ENCODE data around the gene OR10H3. TPM values are rescaled to one million over a fixed set of nuclear protein-coding genes. Genes with fewer than 3 reads are reported as not detected.
"Not testable (repeated sequence)": the region's sequence is repeated elsewhere in the genome, so short reads cannot be mapped to it uniquely, and the experiment has no call there.

Gene OR10H3
- total RNA-seq, 2 donors from 2014 or later: not detected

DNA sequence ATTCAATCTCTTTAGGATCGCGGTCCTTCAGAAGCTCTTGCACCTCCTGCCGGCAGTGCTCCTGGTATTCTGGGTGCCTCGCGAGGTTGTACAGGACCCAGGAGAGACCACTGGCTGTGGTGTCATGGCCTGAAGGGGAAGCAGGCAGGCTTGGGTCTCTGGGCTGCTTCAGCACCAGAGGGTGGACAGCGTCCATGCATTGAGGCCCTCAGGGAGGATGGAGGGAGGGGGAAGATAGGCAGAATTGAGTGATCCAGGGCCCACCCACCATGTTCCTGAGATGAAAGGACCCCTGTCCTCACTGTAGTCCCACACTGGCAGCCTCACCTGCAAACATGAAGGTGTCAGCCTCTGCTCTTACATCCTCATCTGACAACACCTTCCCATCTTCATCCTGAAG is 31.8 kb downstream of the OR10H3 start:
- ATAC-seq (no peak), DNase-seq (ENCODE audit: low spot score in 2 of 2) (no peak)
- H3K36me3 Mint-ChIP-seq: peaks cover 0 to 5% of the 10 kb centered on the region in 2 donors
- H3K9me3 Mint-ChIP-seq: no peaks in the 10 kb centered on the region
- H3K27ac Mint-ChIP-seq: peak overlapping the region in 1 of 2 donors; percentile 38

DNA sequence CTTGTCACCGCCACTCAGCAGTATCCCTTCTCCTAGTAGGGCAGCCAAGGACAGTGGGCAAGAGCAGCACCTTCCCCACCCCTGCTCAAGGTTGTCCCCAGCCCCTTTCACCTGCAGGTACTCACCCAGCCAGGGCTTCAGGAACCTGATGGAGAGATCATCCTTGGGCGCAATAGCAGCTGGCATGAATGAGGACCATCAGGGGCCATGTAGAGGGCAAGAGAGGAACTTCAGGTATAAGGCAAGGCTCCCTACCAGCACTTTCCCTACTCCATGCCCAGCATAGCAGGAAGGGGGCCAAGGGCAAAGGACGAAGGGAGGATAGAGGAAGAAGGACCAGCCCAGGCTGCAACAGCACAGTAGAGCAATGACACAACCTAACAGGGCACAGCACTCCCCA is 36.4 kb downstream of the OR10H3 start:
- H3K27ac Mint-ChIP-seq; DNase-seq (ENCODE audit: low spot score in 2 of 2); ATAC-seq; H3K36me3 Mint-ChIP-seq; H3K9me3 Mint-ChIP-seq: not testable (repeated sequence)

DNA sequence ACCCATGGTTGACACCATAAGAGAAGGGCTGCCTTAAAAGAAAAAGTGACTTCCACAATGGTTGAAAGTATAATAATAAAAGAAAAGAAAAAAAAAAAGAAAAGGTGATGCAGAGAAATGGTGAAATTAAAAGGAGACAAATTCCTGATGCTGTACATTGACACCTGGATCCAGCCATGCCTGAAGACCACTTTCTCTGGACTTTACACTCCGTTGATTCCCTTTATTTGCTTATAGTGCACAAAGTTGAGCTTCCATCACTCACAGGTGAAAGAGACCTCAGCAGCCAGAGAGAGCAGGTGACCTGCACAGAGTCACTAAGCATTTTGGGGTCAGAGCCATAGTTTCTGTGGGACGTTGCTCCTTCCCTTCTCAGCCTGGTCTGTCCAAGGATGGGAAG is 37.5 kb downstream of the OR10H3 start:
- no peak for ATAC-seq
- peaks cover 0 to 5% of the 10 kb centered on the region in 2 donors for H3K36me3 Mint-ChIP-seq
- no peaks in the 10 kb centered on the region for H3K9me3 Mint-ChIP-seq
- no peak overlapping the region for H3K27ac Mint-ChIP-seq
- DNase-seq (ENCODE audit: low spot score in 2 of 2): no peak

DNA sequence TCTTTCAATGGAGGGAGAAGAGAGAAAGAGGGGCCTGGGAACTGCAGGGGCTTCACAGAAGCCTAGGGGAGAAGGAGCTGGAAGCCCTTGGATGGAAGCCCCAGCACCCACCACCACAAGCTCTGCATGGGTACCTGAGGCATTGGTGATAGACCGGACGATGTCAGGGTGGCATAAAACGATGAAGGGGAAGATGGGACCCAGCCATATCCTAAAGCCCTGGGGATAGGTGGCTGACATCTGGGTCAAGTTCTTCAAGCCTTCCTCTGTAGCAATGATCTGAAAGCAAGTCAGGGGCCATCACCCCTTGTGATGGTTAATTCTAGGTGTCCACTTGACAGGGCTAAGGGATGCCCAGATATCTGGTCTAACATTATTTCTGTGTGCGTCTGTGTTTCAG is 38.5 kb downstream of the OR10H3 start:
- peaks cover 0 to 5% of the 10 kb centered on the region in 2 donors for H3K36me3 Mint-ChIP-seq
- DNase-seq (ENCODE audit: low spot score in 2 of 2): no peak
- no peak for ATAC-seq
- no peaks in the 10 kb centered on the region for H3K9me3 Mint-ChIP-seq
- no peak overlapping the region for H3K27ac Mint-ChIP-seq

DNA sequence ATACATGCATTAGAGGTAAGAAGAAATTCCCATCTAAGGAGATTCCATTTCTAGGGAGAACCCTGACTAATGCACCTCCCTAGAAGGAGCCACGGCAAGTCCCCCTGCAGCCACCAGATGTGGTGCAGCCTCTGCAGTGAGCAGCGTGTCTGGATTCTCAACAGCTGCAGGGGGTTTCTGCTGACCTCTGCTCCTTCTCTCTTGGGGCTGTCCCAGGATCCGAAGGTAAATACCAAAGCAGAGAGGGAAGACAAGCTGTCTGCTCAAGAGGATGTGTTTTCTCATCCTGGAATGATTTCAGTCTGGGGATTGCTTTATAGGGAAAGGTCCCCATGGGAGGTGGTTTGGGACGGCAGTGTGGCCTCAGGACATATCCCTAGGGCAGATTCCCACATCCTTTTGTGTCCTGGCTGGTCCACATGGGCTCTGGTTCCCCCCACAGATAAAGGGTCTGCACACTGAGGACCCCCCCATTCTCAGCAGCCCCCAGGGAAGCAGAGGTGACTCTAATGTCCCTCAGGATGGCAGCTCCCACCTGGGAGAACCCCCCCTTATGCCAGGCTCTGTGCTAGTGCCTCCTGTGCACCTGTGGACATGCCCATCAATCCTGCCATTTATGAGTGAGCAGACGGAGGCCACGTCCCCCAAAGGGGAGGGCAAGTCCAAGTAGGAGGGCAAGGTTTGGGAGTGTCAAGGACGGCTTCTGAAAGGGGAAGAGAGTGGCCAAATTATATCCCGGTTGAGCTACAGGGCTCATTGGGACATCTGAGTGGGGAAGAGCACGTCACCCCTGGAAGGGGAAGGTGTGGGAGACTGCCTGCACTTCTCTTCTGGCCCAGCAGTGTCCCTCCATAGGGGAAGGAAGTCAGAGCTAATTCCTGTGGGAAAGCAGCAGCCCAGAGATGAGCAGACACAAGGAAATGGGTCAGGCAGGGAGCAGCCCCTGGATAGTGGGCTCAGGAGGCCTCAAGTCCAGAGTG is 39.5 kb downstream of the OR10H3 start:
- DNase-seq (ENCODE audit: low spot score in 2 of 2) (no peak), ATAC-seq (no peak)
- Mint-ChIP-seq H3K9me3 (no peaks in the 10 kb centered on the region), H3K36me3 (peaks cover 0 to 5% of the 10 kb centered on the region in 2 donors), H3K27ac (no peak overlapping the region)

DNA sequence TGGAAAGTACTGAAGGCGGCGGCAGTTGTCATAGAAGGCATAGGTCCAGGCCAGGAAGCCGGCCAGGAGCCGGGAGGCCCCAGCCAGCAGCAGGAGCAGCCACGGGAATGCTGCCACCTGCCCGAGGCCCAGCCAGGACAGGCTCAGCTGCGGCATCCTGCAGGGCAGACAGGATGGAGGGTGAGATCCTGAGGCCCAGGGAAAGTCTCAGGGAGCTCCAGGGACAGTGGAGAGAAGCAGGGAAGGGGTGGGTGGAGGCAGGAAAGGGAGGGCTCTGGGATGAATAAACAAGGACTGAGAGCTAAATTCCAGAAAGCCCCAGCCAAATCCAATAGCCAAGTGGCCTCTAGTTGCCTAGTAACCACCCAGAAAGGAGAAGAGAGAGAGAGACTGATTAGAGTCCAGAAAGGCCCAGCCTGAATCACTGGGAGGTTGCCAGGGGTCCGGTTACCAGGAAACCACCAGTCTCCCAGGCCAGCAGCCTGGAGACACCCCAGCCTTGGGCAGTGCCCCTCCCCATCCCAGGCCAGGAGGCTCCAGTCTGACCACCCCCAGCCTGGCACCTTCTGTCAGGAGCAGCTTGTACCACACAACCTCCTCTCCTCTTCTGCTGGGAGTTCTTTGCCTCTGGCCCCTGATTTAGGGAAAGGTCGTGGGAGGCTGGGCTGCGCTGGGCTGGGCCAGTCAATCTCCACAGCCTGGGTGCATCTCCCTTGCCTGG is 42.1 kb downstream of the OR10H3 start:
- H3K9me3 Mint-ChIP-seq: no peaks in the 10 kb centered on the region
- ATAC-seq: no peak
- DNase-seq (ENCODE audit: low spot score in 2 of 2): no peak
- H3K36me3 Mint-ChIP-seq: no peaks in the 10 kb centered on the region
- no peak overlapping the region for H3K27ac Mint-ChIP-seq

DNA sequence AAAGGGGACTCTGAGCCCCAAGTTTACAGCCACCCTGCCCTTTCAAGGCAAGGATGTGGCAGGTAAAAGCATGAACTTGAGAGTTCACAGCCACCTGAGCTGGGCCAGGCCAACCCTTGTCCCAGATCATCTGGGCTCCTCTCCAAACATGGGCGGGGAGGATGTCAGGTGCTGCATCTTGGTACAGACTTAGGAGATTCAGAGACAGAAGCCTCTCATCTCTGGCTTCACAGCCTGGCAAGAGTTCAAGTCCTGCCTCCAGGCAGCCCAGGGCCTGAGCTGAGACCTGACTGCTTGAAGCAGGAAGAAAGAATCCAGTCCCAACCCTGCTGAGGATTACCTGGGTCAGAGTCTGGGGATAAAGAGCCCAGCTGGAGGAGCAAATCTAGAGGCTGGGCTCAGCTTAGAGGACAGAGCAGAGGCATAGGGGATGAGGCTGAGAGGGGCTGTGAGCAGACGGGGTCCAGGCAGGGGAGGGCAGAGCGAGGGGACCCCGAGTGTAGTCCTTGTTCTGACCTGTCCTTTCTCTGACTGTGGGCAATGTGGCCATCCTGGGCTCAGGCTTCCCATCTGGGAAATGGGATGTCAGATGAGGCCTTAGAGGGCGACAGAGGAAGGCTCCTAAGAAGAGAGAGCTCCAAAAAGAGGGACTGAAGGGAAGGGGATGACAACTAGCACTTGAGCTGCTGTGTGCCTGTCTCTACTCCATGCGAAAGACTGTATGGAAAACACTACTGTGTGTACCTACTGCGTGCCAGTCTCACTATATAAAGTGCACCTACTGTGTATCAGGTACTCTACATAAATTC is 43.0 kb downstream of the OR10H3 start:
- Mint-ChIP-seq H3K9me3 (no peaks in the 10 kb centered on the region), H3K36me3 (no peaks in the 10 kb centered on the region), H3K27ac (no peak overlapping the region)
- DNase-seq (ENCODE audit: low spot score in 2 of 2) (no peak), ATAC-seq (no peak)

DNA sequence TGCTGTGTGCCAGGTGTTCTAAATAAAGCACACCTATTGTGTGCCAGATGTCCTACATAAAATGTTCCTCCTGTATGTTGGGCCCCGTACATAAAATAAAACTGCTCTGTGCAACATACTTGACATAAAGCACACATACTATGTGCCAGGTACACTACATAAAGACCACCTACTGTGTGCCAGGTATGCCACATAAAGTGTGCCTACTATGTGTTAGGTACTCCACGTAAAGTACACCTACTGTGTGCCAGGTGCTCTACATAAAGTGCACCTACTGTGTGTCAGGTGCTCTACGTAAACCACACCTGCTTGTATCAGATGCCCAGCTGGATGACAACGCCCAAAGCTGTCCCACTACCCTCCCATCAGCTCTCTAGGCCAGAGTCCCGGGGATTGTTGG is 43.9 kb downstream of the OR10H3 start:
- Mint-ChIP-seq H3K9me3 (no peaks in the 10 kb centered on the region), H3K27ac (no peak overlapping the region), H3K36me3 (no peaks in the 10 kb centered on the region)
- DNase-seq (ENCODE audit: low spot score in 2 of 2) (no peak), ATAC-seq (no peak)

DNA sequence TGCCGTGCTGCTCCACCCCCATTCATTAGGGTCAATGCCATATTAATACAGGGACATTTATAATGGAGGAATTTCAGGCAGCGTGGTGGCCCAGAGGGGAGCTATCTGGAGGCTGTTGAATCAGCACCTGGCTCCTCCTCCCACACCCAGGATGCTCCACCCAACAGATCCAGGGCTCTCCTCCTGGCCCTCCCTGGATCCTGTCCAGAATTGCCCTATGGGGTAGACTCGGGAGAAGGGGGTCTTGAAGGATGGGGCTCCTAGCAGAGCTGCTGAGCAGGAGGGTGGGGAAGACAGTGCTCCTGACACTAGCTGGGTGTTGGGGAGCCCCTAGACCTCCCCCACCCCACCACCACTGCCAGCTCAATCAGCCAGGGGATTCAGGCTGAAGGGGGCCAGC is 44.4 kb downstream of the OR10H3 start:
- no peak for ATAC-seq
- Mint-ChIP-seq H3K9me3 (no peaks in the 10 kb centered on the region), H3K36me3 (no peaks in the 10 kb centered on the region), H3K27ac (no peak overlapping the region)
- DNase-seq (ENCODE audit: low spot score in 2 of 2): no peak

DNA sequence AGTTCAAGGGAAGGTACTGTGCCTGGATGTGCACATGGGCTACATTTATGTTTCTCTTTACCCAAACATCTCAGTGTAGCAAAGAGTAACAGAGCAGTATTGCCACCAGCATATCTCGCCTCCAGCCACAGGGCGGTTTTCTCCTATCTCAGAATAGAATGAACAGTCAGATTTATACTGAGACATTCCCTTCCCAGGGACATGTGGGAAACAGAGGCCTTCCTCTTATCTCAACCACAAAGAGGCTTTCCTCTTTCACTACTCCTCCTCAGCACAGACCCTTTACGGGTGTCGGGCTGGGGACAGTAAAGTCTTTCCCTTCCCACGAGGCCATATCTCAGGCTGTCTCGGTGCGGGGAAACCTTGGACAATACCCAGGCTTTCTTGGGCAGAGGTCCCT is 45.1 kb downstream of the OR10H3 start:
- H3K9me3 Mint-ChIP-seq; DNase-seq (ENCODE audit: low spot score in 2 of 2); ATAC-seq; H3K36me3 Mint-ChIP-seq; H3K27ac Mint-ChIP-seq: not testable (repeated sequence)

DNA sequence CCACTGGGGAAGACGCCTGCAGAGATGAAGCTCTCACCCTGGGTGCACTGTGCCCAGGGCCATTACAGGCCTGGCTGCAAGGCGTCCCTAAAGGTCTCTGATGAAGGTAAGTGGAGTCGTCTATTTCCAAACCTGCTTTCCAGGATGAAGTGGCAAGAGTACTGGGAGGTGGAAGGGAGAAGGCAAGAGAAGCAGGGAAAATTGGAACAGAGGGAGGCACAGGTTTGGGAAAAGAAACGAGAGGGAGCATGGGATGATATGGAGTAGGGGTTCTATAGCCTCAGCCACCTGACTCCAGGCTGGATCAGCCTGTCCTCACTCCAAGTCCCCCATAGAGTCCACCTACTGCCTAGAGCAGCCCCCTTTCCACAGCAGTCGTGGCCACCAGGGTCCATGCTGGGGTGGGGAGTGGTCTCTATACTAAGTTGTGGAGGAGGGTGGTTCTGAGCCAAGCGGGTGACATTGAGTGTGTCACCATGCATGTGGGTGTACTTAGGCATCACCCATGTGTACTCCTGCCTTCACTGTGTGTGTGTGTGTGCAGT is 49.9 kb downstream of the OR10H3 start, which contains the start of gene OR10H5:
Gene OR10H5, plus strand, starts transcription at position 51 of the 545 bp plus-strand sequence. CDS start 6,388 bp downstream, outside the sequence.
- ATAC-seq: no peak

DNA sequence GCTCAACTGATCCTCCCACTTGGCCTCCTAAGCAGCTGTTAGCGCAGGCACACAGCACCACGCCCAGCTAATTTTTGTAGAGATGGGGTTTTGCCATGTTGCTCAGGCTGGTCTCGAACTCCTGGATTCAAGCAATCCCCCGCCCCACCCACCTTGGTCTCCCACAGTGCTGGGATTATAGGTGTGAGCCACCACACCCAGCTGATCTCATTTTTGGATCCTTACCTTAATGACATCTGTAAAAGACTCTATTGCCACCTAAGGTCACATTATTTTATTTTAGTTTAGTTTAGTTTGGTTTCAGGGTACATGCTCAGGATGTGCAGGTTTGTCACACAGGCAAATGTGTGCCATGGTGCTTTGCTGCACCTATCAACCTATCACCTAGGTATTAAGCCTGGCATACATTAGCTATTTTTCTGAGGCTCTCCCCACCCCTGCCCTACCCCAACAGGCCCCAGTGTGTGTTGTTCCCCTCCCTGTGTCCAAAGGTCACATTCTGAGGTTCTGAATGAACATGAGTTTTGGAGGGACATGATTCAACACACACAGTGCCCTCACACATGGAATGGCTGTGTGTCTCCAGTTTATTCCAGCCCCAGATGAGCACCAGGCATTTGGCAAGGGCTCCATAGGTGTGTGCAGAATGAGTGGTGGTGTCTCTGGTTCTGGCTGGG is 50.9 kb downstream of the OR10H3 start:
- Mint-ChIP-seq H3K9me3 (no peaks in the 10 kb centered on the region), H3K36me3 (no peaks in the 10 kb centered on the region), H3K27ac (no peak overlapping the region)
- no peak for ATAC-seq
- no peak for DNase-seq (ENCODE audit: low spot score in 2 of 2)

More for the DNA sequence above, 49.9 kb downstream of the OR10H3 start, which contains the start of gene OR10H5:
- Mint-ChIP-seq H3K9me3 (no peaks in the 10 kb centered on the region), H3K27ac (no peak within 1 kb of the TSS), H3K36me3 (no peaks in the 10 kb centered on the region)
- no peak for DNase-seq (ENCODE audit: low spot score in 2 of 2)

DNA sequence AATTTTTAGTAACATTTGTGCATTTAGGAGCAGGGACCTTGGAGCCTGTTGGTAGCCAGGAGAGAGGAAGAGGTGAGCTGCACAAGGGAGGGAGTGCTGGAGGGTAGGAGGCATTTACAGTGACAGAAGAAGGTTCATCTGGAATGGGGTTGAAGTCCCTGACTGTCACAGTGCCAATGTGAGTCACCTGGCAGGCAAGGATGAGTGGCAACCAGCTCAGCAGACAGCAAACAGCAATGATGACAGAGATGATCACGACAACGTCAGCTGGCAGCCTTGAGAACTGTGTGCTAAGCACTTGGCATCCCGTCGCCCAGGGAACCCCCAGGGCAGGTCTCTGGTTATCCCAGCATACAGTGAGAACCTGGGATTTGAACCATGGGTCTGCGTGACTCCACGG is 52.3 kb downstream of the OR10H3 start:
- DNase-seq (ENCODE audit: low spot score in 2 of 2): no peak
- no peaks in the 10 kb centered on the region for H3K36me3 Mint-ChIP-seq
- H3K27ac Mint-ChIP-seq: no peak overlapping the region
- ATAC-seq: no peak
- no peaks in the 10 kb centered on the region for H3K9me3 Mint-ChIP-seq
